ENCODE measurements around the gene CCR5. TPM values are rescaled to one million over a fixed set of nuclear protein-coding genes. Genes with fewer than 3 reads are reported as not detected.

The CCR5 gene
- total RNA-seq, 1 donor from 2014 or later: under 0.01 TPM

Other genes with a start within 250 kb of the CCR5 start
- 1.6 TPM for gene CCR1, start 162.6 kb upstream of the CCR5 start, total RNA-seq
- gene CCR3, start 128.5 kb upstream of the CCR5 start, total RNA-seq: not detected
- gene CCR2, start 16.8 kb upstream of the CCR5 start, total RNA-seq: 0.41 TPM
- 0.41 TPM for gene CCRL2, start 36.3 kb downstream of the CCR5 start, total RNA-seq
- gene LTF, start 94.0 kb downstream of the CCR5 start, total RNA-seq: 0.41 TPM
- not detected for gene RTP3, start 127.0 kb downstream of the CCR5 start, total RNA-seq
- gene LRRC2, start 195.4 kb downstream of the CCR5 start, total RNA-seq: 2.4 TPM
- gene FAM240A, start 241.6 kb downstream of the CCR5 start, total RNA-seq: not detected